ENCODE data around the gene CLASP1. TPM values are rescaled to one million over a fixed set of nuclear protein-coding genes. Genes with fewer than 3 reads are reported as not detected.
"Not testable (repeated sequence)": the region's sequence is repeated elsewhere in the genome, so short reads cannot be mapped to it uniquely, and the experiment has no call there.

The CLASP1 gene
- total RNA-seq, 2 experiments from 2014 or later: 60.3 to 61.4 TPM

DNA sequence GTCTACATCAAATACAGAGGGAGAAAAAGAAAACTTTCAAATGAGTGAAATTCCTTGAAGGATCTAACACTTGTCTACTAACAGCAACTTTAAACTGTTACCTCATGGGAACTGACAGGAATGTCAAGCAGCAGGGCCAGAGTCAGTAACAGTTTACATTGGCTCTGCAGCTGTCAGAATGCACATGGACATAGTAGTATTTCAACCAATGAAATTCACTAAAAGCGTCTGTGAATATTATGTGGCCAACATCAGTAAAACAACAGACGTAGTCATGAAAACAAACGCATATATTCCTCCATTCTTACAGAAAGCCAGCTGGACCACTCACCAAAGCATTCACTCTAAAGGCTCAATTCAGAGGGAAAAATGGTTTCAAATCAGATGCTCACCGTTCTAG is 197.9 kb downstream of the CLASP1 start:
- no peak for TF ChIP-seq CTCF (IDR thresholded peaks at IDR 0.05)
- POLR2A ChIA-PET: no interaction called here
- DNase-seq (no peak), ATAC-seq (no peak)
- H3K4me1 Mint-ChIP-seq (ENCODE audit: low read depth): no peaks in the 10 kb centered on the region
- CTCF ChIA-PET: no interaction called here
- no peak overlapping the region for H3K27ac Mint-ChIP-seq
- intact Hi-C loops (cut with micrococcal nuclease): no loop called here
- H3K4me3 Mint-ChIP-seq: no peak overlapping the region
- no peaks in the 10 kb centered on the region for H3K27me3 Mint-ChIP-seq
- no peaks in the 10 kb centered on the region for H3K9me3 Mint-ChIP-seq
- H3K36me3 Mint-ChIP-seq (ENCODE audit: low read depth): peaks cover 41% of the 10 kb centered on the region

- Mint-ChIP-seq H3K27ac (no peak overlapping the region), H3K27me3 (no peaks in the 10 kb centered on the region), H3K4me3 (no peak overlapping the region), H3K36me3 (ENCODE audit: low read depth) (peaks cover 41% of the 10 kb centered on the region), H3K4me1 (ENCODE audit: low read depth) (no peaks in the 10 kb centered on the region), H3K9me3 (no peaks in the 10 kb centered on the region)
- CTCF ChIA-PET: no interaction called here
- POLR2A ChIA-PET: no interaction called here
- no peak for DNase-seq
- intact Hi-C loops (cut with micrococcal nuclease): no loop called here
- no peak for TF ChIP-seq CTCF (IDR thresholded peaks at IDR 0.05)
- no peak for ATAC-seq
Observed at GRCh38 chr2:121450301-121450700, 199.0 kb downstream of the CLASP1 start.

GRCh38 chr2:121446647-121447241 is 202.5 kb downstream of the CLASP1 start:
- ATAC-seq: no peak
- ChIA-PET CTCF (no interaction called here), POLR2A (no interaction called here)
- Mint-ChIP-seq H3K36me3 (ENCODE audit: low read depth) (peaks cover 55% of the 10 kb centered on the region), H3K27me3 (no peaks in the 10 kb centered on the region), H3K4me1 (ENCODE audit: low read depth) (no peaks in the 10 kb centered on the region), H3K27ac (no peak overlapping the region), H3K4me3 (no peak overlapping the region), H3K9me3 (no peaks in the 10 kb centered on the region)
- intact Hi-C loops (cut with micrococcal nuclease): no loop called here
- TF ChIP-seq CTCF (IDR thresholded peaks at IDR 0.05): no peak
- no peak for DNase-seq

- ATAC-seq: no peak
- H3K27ac Mint-ChIP-seq: no peak overlapping the region
- POLR2A ChIA-PET: no interaction called here
- no peak overlapping the region for H3K4me3 Mint-ChIP-seq
- CTCF ChIA-PET: no interaction called here
- intact Hi-C loops (cut with micrococcal nuclease): no loop called here
- TF ChIP-seq CTCF (IDR thresholded peaks at IDR 0.05): no peak
- no peak for DNase-seq
- H3K9me3 Mint-ChIP-seq: no peaks in the 10 kb centered on the region
- H3K36me3 Mint-ChIP-seq (ENCODE audit: low read depth): peaks cover 55% of the 10 kb centered on the region
- no peaks in the 10 kb centered on the region for H3K27me3 Mint-ChIP-seq
- H3K4me1 Mint-ChIP-seq (ENCODE audit: low read depth): no peaks in the 10 kb centered on the region
Observed at GRCh38 chr2:121442889-121443288, 206.4 kb downstream of the CLASP1 start.

- H3K27ac Mint-ChIP-seq; H3K4me3 Mint-ChIP-seq; POLR2A ChIA-PET; ATAC-seq; intact Hi-C loops (cut with micrococcal nuclease); H3K27me3 Mint-ChIP-seq; DNase-seq; H3K9me3 Mint-ChIP-seq; H3K4me1 Mint-ChIP-seq (ENCODE audit: low read depth): not testable (repeated sequence)
- peaks cover 30% of the 10 kb centered on the region for H3K36me3 Mint-ChIP-seq (ENCODE audit: low read depth)
- CTCF ChIA-PET: interaction anchor here (1.2 to 1.5 kb wide), 2 partner anchors 9 to 12 kb away, joined by 5 to 6 read pairs; no protein-coding TSS in a partner anchor
Observed at GRCh38 chr2:121438290-121438689, 211.0 kb downstream of the CLASP1 start.
